Measurements from ENCODE around the gene EDN2.

DNA sequence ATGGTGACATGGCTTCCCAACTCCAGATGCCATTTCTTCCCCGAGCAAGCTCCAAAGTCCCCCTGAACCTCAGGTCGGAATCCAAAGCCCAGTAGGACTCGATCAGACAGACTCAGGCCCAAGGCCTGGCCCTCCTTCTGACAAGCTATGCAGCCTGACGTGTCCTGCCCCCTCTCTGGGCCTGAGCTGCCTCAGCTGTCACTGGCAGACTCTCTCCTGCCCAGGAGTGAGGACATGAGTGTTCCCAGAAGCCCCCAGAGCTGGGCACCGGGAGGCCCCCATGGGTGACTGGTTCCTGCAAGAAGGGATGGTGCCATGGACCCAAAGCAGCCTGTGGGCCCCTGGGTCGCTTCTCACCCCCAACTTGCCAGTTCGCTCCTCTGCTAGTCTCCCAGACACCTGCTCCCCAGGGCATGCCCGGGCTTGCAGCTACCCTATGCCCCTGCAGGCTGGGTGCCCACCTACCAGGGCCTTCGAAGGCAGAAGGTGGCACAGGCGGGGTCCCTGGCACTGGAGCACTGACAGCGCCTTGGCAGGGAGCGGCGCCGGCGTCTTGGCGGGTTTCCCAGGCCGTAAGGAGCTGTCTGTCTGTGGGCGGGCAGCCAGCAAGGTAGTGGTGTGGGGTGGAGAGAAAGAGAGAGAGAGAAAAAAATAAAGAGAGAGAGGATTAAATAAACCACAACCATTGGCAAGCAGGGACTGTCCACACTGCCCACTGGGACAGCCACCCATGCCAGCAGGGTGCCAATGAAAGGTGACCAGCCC is 2.3 kb downstream of the EDN2 start:
- TF ChIP-seq POLR2A (IDR thresholded peaks at IDR 0.05), result no peak
- TF ChIP-seq, protein P1, sequence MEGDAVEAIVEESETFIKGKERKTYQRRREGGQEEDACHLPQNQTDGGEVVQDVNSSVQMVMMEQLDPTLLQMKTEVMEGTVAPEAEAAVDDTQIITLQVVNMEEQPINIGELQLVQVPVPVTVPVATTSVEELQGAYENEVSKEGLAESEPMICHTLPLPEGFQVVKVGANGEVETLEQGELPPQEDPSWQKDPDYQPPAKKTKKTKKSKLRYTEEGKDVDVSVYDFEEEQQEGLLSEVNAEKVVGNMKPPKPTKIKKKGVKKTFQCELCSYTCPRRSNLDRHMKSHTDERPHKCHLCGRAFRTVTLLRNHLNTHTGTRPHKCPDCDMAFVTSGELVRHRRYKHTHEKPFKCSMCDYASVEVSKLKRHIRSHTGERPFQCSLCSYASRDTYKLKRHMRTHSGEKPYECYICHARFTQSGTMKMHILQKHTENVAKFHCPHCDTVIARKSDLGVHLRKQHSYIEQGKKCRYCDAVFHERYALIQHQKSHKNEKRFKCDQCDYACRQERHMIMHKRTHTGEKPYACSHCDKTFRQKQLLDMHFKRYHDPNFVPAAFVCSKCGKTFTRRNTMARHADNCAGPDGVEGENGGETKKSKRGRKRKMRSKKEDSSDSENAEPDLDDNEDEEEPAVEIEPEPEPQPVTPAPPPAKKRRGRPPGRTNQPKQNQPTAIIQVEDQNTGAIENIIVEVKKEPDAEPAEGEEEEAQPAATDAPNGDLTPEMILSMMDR (IDR thresholded peaks at IDR 0.05 in 4 of 5, conservative IDR thresholded peaks at IDR 0.05 in 1 of 5), result no peak
